ENCODE measurements around the gene ZNF773.
"Not testable (repeated sequence)": the region's sequence is repeated elsewhere in the genome, so short reads cannot be mapped to it uniquely, and the experiment has no call there.

Gene ZNF773

GRCh38 chr19:57499680-57500395 lies at the start of gene ZNF773:
Gene ZNF773, plus strand, starts transcription at chr19:57499938. Its CDS starts 143 bp downstream, at chr19:57500081.
- DNase-seq (ENCODE audit: low spot score) = peak; percentile 96

DNA sequence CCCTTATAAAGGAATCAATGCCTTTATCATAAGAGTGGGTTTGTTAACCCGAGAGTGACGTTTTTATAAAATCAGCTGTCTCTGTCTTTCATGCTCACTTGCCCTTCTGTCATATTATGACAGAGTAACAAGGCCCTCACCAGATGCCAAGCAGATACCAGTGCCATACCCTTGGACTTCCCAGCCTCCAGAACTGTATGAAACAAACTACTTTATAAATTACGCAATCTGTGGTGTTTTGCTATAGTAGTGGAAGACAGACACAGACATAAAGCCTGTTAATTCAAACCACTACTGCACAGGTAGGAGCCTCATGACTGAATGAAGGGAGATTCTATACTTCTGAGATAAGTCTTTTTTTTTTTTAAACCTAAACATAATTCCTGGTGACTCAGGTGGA lies 47.4 kb upstream of the ZNF773 start:
- no peak for DNase-seq (ENCODE audit: low spot score)

DNA sequence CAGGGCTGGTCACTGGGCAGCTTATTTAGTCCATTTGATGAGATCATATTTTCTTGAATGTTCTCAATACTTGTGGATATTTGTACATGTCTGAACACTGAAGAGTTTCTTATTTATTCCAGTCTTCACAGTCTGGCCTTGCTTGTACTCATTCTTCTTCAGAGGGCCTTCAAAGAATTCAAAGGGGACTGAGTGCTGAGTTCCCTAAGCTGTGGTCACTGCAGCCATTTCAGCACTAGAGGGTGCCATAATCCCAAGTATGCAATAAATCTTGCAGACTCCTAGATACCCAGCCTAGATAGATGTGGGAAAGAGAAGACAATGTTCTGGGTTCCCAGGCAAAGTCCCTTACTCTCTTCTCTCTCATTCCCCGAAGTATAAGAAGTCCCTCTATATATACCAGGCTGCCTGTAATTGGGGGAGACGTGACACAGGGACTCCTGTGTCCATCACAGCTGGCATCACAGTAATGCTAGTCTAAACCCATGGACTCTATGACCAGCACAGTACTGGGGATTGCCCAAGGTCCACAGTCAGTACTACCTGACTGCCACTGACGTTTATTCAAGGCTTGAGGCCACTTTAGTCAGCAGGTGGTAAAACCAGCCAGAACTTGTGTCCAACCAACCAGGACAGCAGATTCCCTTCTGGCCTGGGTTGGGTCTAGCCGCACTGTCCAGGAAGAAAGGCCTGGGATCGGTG lies 33.9 kb upstream of the ZNF773 start:
- DNase-seq (ENCODE audit: low spot score) = peak; percentile 62

GRCh38 chr19:57466489-57466888 lies 33.2 kb upstream of the ZNF773 start:
- DNase-seq (ENCODE audit: low spot score) = no peak

GRCh38 chr19:57473646-57474045 lies 26.1 kb upstream of the ZNF773 start:
- no peak for DNase-seq (ENCODE audit: low spot score)

DNA sequence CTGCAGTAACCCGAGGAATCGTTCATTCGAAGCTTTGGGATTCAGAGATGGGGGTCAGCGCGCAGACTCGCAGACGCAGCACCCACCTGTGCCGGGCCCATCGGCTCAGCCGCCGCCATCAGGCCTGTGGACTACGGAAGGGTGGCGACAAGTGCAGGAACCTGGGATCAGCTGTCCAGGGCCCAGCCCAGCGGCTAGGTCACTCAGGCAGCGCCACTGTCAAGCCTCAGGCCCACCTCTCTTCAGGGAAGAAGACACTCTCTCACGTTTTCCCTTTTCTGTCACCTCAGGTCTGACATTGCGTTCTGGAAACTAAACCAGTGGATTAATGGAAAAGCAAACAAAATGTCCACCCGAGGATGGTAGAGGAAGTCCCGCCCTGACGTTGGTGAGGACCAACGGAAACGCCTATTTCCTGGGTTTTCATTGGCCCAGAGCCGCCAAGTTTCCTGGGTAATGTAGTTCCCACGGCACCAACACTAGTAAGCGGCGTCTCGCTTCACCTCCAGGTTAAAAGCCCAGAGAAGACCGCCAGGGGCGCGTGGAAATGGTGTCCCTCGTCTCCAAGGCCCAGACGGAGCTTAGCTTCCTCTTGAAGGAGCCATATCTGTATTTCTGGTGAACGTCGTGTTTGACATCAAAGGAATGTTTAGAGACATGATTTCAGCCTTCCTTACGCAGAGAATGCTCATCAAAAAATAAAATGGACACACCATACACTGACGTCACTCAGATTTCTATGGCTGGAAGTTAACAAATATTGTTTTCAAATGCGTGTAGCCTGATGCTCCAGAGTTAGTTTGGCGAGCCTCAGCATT lies 22.3 kb upstream of the ZNF773 start, which contains the start of gene ZNF772:
Gene ZNF772, minus strand, starts transcription at position 376 of the 818 bp plus-strand sequence. Its CDS starts 257 bp downstream, at position 119.
- peak; percentile 85 for DNase-seq (ENCODE audit: low spot score)

DNA sequence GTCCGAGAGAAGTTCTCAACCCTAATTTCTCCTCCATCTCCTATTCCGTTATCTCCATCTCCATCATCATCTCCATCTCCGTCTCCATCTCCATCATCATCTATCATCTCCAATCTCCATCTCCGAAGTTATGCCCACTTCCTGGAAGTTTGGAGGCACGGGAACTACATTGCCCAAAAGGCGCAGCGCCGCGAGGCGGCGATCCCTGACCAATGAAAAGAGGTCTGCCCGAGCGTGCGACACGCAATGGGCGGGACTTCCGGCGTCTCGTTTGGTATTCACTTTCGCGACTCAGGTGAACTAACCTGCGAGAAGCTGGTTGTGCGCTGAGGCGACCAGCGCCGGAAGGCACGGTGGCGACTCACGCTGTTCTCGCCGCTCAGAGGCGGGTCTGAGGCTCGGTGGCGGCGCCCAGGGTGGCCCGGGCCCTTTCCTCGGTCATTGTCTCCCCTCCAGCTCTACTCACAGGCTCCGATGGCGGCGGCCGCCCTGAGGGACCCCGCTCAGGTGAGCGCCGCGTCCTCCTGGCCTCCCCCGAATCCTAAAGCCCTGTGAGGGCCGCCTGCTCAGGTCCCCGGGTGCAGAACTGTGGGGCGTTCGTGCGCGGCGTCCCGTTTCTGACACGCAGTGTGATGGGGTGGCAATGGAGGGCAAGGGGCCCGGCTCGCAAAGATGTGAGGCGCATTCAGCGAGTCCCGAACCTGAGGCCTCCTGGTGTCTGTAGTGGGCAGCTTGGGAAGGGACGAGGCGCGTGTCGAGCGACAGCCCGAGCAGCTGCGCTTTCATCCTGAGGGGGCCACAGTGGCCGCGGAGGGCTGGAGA lies 12.1 kb upstream of the ZNF773 start, which contains the start of gene ZNF419:
Gene ZNF419, plus strand, starts transcription at position 274 of the 822 bp plus-strand sequence. Its CDS starts 201 bp downstream, at position 475.
- peak; percentile 95 for DNase-seq (ENCODE audit: low spot score)

GRCh38 chr19:57488299-57488644 lies 11.5 kb upstream of the ZNF773 start:
- not testable (repeated sequence) for DNase-seq (ENCODE audit: low spot score)

DNA sequence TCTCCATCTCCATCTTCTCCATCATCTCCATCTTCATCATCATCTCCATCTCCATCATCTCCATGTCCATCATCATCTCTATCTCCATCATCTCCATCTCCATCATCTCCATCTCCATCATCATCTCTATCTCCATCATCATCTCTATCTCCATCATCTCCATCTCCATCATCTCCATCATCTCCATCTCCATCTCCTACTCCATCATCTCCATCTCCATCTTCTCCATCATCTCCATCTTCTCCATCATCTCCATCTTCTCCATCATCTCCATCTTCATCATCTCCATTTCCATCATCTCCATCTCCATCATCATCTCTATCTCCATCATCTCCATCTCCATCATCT lies 432 bp upstream of the ZNF773 start:
- not testable (repeated sequence) for DNase-seq (ENCODE audit: low spot score)

DNA sequence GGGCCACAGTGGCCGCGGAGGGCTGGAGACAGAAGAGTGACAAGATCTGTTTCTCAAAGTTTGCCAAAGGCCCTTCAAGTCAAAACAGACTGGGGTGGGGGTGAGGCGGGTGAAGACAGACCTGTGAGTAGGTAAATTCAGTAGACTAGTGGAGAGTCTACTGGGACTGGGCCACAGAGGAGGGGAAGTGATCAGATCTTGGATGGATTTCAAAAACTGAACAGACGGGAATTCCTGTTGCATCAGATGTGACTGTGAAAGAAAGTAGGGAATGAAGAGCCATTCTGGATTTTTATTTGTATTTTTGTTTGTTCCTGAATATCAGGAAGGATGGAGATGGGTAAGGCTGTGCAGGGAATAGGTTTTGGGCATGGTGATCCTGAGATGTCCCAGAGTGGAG lies 662 bp downstream of the ZNF773 start:
- not testable (repeated sequence) for DNase-seq (ENCODE audit: low spot score)

DNA sequence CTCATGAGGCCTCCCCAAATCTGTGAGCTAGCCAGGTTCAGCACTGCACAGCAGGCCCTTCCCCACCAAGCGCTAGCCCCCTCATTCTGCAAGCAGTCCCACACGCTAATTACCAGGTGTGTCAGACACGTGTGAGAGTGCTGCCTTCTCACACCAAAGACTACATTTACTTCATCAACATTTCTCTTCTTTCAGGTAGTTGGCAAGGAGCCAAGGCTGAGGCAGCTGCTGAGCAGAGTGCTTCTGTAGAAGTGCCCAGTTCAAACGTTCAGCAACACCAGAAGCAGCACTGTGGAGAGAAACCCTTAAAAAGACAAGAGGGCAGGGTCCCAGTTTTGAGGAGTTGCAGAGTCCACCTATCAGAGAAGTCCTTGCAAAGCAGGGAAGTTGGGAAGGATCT lies 6.4 kb downstream of the ZNF773 start:
- no peak for DNase-seq (ENCODE audit: low spot score)

GRCh38 chr19:57511484-57511883 lies 11.7 kb downstream of the ZNF773 start:
- no peak for DNase-seq (ENCODE audit: low spot score)

GRCh38 chr19:57512845-57513244 lies 13.1 kb downstream of the ZNF773 start:
- DNase-seq (ENCODE audit: low spot score) = no peak

DNA sequence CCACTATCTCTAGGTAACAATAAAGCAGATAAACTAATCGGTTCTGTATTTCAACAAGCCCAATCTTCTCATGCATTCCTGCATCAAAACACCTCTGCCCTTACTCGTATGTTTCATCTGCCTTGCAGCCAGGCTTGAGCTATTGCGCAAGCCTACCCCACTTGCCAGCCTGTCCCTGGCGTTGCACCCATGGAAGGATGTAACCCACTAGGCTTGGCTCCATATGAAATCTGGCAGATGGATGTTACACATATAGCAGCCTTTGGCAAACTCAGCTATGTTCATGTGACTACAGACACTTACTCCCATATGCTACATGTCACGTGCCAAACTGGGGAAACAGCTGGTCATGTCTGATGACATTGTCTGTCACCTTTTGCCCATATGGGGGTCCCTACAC lies 15.5 kb downstream of the ZNF773 start:
- no peak for DNase-seq (ENCODE audit: low spot score)

DNA sequence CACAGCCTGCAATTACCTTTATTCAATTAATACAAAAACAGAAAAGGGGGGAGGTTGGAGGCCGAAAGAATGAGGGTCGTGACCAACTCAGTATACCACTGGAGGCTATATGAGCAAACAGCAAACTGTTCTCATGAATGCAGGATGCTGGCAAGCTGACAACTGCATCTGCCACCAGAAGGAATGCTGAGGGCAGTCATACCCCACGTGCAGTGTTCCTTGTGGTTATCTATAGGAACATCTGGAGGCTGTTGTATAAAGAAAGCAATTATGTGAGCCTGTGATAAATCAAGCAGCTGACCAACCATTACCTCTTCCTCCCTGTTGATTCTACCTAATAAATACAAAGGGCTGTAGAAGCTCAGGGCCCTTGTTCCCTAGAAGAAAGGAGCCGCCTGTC lies 18.3 kb downstream of the ZNF773 start:
- not testable (repeated sequence) for DNase-seq (ENCODE audit: low spot score)

DNA sequence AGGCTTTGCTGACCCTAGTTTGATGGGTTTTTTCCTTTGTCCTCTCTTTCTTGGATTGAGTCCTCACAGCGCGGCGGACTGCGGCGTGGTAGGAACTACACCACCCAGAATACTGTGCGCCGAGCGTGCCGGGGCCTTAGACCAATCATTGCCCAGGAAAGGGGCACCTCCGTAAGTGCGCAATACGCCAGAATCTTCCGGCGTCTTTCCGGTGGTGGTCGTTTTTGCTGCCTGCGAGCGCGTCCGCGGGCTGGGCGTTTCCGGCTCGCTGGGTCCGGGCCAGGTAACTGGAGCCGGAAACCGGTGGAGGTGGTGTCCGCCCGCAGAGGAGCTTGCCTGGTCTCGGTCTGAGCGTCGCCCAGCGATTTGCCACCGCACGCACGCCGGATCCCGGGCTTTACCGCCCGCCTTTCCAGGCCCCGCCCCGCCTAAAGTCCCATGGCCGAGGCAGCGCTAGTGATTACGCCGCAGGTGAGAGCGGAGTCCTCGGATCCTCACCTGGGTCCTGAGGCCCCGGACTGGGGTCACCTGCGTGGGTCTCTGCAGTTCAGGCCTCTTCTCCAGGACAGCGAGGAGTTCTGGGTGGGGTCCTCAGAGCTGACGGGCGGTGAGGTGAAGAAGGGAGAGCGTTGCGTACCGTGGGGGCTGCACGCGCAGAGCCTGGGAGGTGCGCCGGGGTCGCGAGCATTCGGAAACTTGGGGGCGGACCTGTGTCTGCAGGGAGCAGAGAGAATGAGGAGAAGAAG lies 27.6 kb downstream of the ZNF773 start, which contains the start of gene ZNF549:
Gene ZNF549, plus strand, starts transcription at position 221 of the 746 bp plus-strand sequence. Its CDS starts 218 bp downstream, at position 439.
- peak; percentile 96 for DNase-seq (ENCODE audit: low spot score)

- DNase-seq (ENCODE audit: low spot score) = no peak
These were observed 38.3 kb downstream of the ZNF773 start for GRCh38 chr19:57537953-57538547.

DNA sequence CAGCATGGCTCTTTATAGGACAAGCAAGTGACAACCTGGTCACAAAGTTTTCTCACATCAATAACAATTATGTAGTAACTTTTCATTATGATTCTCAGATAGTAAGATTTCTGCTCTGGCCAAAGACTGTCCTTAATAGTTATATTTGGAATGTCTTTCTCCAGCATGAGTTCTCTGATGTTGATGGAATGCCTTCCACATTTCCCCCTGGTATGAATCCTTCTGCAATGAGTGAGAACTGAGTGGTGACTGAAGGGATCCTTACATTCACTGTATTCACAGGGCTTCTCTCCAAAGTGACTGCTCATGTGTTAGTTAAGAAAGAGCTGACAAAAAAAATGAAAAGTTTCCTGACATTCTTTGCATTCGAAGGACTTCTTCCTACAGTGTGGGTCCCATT lies 46.8 kb downstream of the ZNF773 start:
- no peak for DNase-seq (ENCODE audit: low spot score)

DNA sequence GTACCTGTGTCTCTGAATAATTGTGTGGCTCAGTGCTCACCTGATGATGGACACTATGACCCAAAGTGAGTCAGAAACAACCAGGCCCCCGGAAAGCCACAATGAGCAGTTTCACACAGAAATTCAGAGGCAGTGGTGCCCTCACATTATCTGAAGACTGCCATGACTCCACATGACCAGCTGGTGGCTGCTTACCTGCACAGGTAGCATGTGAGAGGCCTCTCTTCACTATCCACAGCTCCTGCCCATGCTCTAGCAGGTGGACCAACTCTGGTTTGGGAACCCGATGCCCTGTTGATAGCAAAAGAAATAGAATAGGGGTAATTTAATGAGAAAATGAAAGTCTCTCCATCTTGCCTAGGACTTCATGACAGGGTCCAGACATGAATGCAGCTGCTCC lies 52.7 kb downstream of the ZNF773 start:
- DNase-seq (ENCODE audit: low spot score) = no peak

DNA sequence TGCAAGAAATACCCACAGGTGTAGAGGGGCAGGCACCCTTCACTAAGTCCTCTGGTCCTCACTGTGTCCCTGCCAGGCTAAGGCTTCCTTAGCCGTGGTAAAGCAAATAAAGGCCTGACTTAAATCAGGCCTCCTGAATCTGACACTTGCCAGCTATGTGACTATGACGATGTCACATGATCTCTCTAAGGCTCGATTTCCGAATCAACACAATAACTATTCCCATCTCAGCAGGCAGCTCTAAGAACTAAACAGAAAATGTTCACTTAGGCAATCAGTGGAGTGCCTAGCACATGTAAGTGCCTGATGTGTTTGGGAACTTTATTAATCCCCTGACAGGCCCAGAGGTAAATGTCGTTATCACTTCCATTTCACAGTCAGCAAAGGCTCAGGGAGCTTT lies 57.9 kb downstream of the ZNF773 start:
- DNase-seq (ENCODE audit: low spot score) = no peak
